NCI-H1417 treated with DMSO at 0.1 percent for 48 hours (cell line): ENCODE measurements around the gene MME.
"Not testable (repeated sequence)": the region's sequence is repeated elsewhere in the genome, so short reads cannot be mapped to it uniquely, and the experiment has no call there.

Source experiments
- DNase-seq: peaks from one replicate; lab custom pipeline; 2025; lab: John Stamatoyannopoulos, UW

MME gene

DNA sequence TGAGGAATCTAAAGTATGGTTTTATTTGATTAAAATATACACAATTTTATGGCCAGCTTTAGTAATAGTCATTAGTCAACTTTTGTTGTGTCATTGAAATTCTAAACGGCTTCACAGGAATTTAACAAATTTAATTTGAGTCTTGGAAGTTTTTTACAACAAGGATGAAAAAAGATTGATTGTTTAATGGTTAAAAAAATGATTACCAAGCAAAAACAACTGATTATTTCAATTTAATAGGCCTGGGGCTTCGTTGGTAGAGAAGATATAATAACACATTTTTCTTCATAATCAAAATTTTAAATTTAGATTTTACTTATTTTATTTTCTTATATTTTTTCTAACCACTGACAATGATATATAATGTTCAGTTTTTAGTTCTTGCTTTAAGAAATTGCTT is 4.4 kb downstream of the MME start:
- no peak for DNase-seq

DNA sequence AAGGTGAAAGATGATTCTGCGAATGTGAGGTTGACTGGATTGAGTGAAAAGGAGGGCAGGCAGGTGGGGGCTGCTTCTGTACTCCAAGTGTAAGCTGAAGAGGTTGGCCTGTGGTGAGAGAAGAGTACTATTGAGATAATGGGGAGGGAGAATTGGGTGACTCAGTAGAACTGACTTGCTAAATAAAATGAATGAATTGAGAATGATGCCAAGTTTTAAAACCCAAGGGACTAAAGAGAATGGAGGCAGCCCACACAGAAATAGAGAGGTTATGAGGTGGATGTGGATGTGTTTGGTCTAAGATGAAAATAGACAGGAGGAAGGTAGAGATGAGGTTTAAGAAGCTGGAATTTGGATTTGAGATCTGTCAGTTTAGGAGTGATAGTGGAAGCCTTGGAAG is 5.9 kb downstream of the MME start:
- no peak for DNase-seq

DNA sequence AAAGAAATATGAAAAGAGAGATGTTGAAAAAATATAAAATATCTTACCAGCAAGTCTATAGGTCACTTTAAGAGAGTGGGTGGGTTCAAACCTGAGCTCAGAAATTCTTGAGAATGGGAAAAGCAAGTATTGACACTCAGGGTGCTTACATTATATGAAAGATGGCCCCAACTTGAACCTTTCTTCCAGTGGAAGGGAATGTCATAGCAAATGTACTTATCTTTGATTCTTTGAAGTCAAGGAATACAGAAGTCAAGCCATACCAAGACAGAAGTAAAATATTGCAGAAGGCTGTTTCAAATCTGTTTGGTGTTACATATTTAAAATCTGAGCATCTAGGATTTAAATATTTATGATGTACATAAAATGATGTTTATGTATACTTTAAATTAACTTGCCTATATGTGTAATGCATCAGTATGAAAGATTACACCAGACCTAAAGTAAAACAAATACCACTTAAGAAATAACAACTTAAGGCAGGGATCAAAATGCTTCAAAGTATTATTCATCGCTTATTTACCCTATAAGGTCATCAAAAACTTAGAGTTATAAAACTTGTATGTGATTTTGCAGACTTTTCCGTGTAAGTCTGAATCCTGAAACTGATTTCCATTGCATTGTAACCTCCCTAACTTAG is 8.7 kb downstream of the MME start:
- DNase-seq: no peak

DNA sequence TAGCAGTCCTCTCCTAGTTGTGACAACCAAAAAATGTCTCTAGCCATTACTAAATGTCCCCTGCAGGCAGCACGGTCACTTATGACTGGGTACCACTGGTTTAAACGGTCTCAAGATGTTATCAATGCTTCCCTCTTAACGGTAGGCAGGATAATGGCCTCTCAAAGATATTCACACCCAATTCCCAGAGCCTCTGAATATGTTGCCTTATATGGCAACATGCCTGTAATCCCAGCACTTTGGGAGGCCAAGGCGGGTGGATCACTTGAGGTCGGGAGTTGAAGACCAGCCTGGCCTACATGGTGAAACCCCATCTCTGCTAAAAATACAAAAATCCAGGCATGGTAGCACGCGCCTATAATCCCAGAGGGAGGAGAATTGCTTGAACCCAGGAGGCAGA is 9.4 kb downstream of the MME start:
- DNase-seq: no peak

DNA sequence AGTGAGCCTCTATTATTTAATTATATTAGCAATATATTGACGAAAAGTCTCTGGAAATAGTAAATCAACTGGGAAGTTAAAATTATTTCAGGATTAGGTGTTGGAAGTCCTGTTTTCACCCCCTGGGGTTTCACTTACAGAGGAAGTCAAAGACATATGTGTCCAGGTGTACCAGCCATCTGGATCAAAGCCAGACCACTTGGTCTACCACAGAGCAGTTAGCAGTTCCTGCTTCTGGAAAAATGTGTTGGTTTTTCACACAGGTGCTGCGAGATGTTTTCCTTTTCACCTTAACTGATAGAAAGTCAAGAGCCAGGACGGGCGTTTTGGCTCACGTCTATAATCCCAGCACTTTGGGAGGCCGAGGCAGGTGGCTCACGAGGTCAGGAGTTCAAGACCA is 13.1 kb downstream of the MME start:
- DNase-seq: peak; percentile 40

DNA sequence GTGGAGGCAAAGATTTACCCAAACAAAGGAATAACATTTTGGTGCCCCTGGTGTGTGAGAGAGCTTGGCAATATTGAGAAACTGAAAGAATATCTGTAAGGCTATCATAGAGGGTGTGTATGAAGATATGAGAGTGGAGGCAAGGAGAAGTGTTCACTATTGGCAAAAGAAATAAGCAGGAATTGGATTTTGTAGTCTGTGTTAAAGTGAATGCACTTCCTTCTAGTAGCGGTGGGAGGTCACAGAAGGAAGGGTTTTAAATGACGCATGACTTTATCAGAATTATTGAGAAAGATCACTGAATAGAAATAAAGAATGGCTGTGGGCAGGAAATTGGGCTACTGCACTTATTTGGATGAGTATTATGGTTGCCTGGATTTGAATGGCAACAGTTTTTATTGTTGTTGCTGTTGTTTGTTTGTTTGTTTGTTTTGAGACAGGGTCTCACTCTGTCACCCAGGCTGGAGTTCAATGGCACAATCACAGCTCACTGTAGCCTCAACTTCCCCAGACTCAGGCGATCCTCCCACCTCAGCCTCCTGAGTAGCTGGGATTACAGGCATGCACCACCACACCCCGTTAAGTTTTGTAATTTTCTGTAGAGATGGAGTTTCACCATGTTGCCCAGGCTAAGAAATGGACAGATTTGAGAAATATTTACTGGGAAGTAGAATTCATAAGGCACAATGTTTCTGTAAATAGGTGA is 16.3 kb downstream of the MME start:
- DNase-seq: no peak

DNA sequence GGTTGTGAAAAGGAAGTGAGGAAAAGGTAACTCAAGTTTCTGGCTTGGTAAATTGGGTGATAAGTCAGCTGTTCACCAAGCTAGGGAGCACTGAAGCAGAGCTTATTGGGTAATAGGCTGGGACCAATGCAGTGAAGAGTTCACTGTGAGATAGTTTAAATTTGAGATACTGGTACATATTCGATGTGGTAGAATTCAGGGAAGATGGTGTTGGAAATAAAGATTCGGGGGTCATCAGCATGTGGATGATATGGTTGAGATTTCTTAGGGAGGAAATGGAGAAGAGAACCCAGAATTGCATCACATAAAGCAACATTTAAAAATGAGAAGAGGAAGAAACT is 16.9 kb downstream of the MME start:
- no peak for DNase-seq

DNA sequence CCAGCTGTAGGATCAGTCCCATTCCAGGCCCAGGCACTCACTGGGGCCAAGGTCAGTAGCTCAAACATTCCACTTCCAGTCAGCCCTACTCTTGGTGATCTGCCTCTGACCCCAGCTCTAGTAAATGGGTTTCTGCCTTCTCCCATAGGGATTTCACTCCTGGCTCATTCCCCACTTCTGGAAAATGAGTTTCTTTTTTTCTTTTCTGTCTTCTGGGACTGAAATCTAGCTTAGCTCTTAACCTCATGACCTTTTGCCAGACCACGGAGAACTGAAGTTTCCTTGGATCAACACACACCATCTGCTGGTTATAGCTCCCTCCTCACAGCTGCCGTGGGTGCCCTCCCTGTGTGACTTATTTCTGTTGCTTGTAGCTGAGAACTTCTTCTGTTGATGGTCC is 21.3 kb downstream of the MME start:
- DNase-seq: no peak

DNA sequence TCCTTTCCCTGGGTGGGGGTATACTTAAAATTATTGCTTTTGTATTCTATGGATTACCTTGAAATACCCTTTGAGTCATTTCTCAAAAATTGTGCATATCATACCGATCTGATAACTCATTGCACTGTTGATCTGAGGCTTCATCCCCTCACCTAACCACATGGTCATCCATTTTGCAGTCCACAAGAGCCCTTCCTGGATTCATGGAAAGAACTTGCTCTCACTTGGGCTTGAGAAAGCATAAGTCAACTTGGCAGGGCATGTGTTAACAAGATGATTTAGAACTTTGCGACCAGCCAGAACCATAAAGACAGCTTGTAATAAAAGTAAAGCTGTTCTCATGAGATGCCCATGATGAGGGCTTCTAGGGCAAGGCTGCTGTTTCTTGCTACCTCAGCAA is 22.2 kb downstream of the MME start:
- no peak for DNase-seq

DNA sequence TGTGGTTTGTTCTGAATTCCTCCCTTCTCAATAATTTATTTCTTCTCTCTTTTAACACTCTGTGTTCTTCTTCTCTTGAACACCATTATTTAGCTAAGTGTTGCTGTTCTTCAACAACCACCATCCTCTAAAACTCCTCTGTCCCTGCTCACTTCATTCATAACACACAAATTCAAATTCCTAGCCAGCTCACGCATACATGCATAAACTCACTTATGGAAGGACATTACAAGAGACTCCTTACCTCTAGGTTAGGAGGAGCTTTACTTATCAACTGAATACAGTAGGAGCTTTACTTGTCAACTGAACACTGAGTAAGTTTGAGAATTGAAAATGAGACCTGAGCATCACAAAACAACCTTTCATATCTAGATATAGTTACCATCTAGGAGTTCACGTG is 23.6 kb downstream of the MME start:
- DNase-seq: no peak

DNA sequence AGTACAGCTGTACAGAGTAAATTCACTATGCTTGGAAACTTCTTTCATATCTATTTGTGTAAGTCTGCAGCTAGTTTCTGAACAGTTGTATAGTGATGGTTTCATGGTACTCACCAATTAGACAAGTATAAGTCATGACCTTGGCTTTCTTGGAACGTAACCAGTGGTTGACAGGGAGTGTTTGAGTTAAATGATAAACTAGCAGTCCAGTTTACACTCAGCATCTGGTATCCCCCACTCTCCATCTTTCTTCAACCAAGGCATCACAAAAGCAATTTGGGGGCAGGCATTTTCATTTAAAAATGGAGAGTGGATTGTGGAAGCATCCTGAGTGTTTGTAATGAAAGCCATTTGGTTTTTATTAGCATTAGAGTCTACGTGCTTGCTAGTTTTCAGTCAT is 26.0 kb downstream of the MME start:
- no peak for DNase-seq

DNA sequence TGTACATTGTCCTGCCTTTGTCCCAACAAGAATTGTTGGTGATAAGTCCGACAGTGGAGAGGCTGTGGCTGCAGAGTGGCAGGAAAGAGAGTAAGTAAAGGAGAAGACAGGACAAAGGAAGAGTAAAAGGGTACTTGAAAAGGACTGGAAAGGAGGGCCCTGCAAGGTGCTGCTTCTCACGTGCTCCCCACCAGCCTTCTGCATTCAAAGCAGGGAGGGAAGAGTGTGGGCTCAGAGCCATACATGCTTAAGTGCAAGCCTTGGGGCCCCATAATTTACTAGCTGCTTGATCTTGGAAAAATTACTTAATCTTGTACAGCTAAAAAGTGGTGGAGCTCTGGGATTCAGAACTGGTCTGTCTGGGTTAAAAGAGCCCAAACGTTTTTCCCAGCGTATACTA is 29.9 kb downstream of the MME start:
- no peak for DNase-seq

DNA sequence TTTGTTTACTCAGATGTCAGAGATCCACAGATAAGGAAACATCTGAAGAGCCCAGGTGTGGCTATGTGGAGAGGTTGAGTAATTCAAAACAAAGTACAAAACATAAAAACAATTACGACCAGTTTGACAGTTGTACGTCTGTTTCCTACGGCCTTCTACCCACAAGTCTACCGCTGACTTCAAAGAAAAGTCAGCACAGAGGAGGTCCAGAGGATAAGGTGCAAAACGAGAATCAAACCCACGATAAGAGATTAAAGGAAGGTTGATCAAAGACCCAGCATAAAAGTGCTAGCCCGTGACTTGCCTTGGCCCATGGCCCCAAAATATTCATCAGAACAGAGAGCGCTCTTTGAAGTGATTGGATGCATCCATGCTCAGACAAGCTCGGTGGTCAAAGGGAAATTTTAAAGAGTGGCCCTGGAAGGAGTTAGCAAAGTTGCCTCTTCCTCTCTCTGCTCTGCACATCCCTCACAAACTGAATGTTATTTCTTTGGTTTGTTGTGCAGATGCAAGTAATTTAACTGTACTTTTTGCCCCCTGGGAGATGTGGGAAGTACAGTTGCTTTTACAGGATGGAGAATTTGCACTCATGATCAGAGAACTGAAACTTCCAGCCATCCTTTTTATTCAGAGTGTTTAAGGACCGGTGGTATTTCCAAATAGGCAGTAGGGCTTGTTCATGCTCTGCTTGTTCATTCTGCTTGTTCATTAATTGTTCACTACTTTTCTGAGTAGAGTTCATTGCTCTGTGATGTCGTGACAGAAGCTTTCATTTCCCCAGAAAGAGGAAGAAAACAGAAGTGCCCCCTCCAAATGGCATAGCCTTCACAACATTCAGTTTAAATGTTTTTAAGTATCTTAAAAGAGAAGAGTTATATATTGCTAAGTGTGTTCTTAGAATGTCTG is 31.1 kb downstream of the MME start:
- no peak for DNase-seq

DNA sequence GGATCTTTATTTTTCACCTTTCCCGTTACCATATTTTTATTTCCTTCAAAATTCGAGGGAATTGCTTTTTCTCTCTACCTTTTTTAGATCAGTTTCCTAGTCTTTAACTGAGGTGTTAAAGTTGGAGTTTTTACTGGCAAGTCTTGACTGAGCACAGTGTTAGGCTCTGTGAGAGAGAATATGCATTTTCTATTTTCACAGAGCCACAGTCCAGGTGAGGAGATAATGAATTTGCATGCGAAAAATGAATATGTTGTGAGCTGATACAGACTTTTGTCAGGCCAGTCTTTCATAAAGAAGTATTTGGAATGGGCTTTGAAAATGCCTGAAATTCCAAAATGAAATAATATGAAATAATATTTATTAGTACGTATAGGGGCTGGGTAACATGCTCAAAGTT is 31.9 kb downstream of the MME start:
- no peak for DNase-seq

DNA sequence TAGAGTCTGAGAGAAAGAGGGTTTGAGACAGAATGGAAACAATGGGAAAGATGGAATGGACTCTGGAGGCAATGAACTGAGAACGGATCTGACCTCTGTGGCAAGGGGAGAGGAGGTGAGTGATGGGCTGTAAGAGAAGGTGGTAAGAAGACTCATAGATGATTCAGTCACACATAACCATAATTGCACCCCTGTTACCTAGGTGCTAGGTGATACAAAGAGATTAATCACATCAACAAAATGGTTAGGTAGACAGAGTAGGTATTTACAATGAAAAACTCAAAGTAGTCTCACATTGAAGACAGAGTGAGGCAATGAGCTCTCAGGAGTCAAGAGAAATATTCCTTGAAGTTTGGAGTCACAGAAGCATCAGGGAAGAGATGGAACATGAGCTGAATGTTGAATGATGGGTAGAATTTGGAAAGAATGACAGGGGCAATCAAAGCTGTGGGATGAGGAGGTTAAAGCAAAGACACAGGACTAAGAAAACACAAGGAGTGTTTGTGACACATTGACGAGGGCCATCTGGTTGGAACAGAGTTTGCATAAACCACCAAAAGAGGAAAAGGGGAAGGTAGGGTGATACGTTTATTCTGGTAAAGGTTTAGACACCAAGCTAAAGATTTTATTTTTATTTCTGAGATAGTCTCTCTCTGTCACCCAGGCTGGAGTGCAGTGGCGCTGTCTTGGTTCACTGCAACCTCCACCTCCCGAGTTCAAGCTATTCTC is 32.7 kb downstream of the MME start:
- no peak for DNase-seq

DNA sequence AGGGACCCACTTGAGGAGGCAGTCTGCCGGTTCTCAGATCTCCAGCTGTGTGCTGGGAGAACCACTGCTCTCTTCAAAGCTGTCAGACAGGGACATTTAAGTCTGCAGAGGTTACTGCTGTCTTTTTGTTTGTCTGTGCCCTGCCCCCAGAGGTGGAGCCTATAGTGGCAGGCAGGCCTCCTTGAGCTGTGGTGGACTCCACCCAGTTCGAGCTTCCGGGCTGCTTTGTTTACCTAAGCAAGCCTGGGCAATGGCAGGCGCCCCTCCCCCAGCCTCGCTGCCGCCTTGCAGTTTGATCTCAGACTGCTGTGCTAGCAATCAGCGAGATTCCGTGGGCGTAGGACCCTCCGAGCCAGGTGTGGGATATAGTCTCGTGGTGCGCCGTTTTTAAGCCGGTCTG is 44.6 kb downstream of the MME start:
- not testable (repeated sequence) for DNase-seq

DNA sequence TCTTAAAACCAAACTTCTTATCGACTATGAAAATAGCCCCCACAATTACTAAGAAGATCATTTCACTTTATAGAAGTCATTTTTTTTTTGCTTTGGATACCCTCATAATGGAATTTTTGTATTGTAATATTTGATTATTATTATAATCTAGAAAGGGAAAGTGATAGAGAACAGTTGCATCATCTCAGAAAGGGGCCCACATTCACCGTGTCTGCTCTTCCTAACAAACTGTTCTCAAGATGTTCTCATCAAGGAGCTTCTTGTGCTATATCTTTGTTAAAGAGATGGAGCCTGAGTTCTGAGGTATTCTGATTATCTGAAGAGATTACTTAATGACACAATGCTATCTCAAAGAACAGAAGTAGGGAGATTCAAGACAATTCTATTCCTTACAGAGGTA is 49.3 kb downstream of the MME start:
- DNase-seq: no peak

DNA sequence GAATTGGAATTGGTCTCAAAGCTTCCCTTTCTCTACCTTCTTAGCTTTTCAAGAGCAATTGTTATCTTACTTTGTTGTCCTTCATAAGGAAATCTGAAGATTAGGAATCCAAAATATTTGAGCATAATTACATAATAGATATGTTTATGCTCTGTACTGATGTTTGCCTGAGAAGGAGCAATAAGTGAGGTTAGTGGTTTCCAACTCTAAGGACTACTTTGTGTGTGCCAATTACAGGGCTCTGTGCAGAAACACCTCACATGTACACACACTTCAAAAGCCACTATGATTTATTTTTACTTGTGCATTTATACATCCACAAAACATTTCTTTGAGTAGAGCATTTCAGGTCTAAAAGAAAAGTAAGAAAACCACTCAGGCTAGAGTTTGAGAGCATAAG is 49.9 kb downstream of the MME start:
- DNase-seq: no peak

DNA sequence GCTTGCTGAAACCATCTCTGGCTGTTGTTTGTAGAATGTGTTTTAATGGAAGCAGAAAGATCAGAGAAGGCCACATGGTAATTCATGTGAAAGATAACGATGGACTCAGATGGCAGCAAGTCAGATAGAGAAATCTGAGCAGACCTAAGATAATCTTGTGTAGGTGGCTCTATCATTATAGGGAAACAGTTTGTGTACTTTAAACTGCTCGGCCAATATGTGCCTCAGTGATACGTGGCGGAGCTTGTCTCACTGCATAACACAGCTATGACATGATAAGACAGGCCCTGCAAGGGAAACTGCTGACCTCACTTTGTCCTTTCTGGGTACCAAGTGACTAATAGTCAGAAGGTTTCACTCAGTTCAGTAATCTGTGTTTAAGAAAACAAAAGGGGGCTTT is 51.0 kb downstream of the MME start:
- DNase-seq: no peak

DNA sequence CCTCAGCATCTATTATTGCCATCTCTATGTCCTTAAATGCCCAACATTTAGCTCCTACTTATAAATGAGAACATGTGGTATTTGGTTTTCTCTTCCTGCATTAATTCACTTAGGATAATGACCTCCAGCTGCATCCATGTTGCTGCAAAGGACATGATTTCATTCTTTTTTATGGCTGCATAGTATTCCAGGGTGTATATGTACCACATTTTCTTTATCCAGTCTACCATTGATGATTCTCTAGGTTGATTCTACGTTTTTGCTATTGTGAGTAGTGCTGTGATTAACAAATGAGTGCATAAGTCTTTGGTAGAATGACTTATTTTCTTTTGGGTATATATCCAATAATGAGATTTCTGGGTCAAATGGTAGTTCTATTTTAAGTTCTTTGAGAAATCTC is 54.2 kb downstream of the MME start:
- DNase-seq: not testable (repeated sequence)

DNA sequence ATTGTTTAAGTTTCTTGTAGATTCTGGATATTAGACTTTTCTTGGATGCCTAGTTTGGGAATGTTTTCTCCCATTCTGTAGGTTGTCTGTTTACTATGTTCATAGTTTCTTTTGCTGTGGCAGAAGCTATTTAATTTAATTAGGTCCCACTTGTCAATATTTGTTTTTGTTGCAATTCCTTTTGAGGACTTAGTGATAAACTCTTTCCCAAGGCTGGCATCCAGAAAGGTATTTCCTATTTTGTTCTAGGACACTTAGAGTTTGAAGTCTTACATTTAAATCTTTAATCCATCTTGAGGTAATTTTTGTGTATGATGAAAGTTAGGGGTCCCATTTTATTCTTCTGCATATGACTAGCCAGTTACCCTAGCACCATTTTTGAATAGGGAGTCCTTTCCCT is 54.9 kb downstream of the MME start:
- no peak for DNase-seq

DNA sequence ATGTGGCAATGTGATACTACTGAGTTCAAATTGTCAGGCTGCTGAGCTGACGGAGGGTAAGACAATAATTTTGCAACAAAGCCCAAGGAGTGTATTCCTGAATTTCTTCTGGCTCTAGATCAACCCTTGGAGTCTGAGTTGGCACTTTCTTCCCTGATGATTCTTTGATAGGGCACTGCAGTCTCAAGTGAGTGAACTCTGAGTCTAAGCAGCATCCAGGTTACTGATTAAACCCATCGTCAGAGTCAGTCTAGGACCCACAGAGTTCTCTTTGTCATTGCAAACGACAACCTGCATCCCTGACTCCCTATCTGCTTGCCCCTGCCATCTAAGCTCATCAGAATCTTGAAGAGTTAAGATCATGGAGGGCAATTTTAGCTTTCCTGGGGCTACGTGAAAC is 58.6 kb downstream of the MME start:
- no peak for DNase-seq

DNA sequence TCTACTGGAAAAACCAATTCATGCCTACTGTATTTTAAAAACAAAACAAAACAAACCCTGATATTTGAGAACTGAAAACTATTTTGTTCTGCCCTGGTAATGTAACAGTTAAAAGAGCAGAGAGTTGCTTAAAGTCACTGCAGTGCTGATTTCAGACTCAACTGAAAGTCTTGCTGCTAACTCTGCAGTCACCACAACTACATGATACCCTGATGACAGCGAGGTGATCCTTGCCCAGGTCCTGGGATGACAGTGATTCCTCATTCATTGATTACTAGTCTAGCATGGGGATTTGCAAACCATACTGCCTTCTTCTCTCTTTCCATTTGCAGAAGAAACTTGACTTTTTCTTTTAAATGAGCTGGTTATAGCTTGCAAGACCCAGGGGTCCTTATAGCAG is 67.5 kb downstream of the MME start:
- no peak for DNase-seq
